HFFc6 (cell line): ENCODE data around the gene ALDH3B2. TPM values are rescaled to one million over a fixed set of nuclear protein-coding genes. Genes with fewer than 3 reads are reported as not detected.
A peak's percentile ranks its signal among the peaks of the same experiment; 100 is the strongest.
"Not testable (repeated sequence)": the region's sequence is repeated elsewhere in the genome, so short reads cannot be mapped to it uniquely, and the experiment has no call there.

Experiments
- DNase-seq: peaks from one replicate; pipeline ENCODE4 v3.0.0-alpha.2; 2018
- H3K27ac Mint-ChIP-seq: 2 replicates; pipeline ENCODE4 v1.8.0; 2020; ENCODE audit warnings: mild to moderate bottlenecking, mixed read lengths
- H3K27me3 Mint-ChIP-seq: 2 replicates; pipeline ENCODE4 v1.8.0; 2021; ENCODE audit warnings: mild to moderate bottlenecking, moderate library complexity, mixed read lengths; ENCODE audit not compliant: insufficient read depth
- H3K36me3 Mint-ChIP-seq: 2 replicates; pipeline ENCODE4 v1.8.0; 2021; ENCODE audit warnings: low read depth, mixed read lengths
- H3K4me1 Mint-ChIP-seq: 2 replicates; pipeline ENCODE4 v1.8.0; 2020; ENCODE audit warnings: low read depth, mixed read lengths
- H3K4me3 Mint-ChIP-seq: 2 replicates; pipeline ENCODE4 v1.8.0; 2020; ENCODE audit warnings: mild to moderate bottlenecking, moderate library complexity, mixed read lengths
- H3K9me3 Mint-ChIP-seq: 2 replicates; pipeline ENCODE4 v1.8.0; 2020; ENCODE audit warnings: mild to moderate bottlenecking, mixed read lengths
- total RNA-seq, 6 experiments: library from RNA; stranded (reverse); fragmentation: NEBNext Ultra II Directional; extraction: Animal tissue kit (Norgen Biotek cat#: 25700); gene quantifications; 2 replicates in 1 of 6; 3 replicates in 5 of 6; pipeline ENCODE4 v1.2.3, GENCODE V29; 2021
- TF ChIP-seq, protein P1 (sequence below): fragments of 200-600 bp; sonication (generic); IDR thresholded peaks from 2 replicates; pipeline ENCODE4 v1.5.0; 2021; ENCODE audit warnings: antibody characterized with exemption, mild to moderate bottlenecking

The ALDH3B2 gene
- total RNA-seq, 6 experiments from 2014 or later, result not detected

DNA sequence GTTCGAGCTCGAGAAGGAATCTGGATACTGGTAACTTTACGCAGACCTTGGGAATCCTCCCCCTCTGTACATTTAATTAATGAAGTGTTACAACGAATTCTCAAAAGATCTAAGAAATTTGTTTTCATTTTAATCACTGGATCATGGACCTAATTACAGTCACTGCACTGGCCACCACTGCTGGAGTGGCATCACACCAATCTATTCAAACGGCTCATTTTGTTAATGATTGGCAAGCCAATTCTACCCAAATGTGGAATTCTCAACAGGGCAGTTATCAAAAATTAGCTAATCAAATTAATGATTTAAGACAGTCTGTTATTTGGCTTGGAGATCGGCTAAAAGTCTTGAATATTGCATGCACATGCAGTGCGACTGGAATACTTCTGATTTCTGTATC is 30.1 kb upstream of the ALDH3B2 start:
- no peak overlapping the region for H3K27ac Mint-ChIP-seq
- TF ChIP-seq, protein P1, sequence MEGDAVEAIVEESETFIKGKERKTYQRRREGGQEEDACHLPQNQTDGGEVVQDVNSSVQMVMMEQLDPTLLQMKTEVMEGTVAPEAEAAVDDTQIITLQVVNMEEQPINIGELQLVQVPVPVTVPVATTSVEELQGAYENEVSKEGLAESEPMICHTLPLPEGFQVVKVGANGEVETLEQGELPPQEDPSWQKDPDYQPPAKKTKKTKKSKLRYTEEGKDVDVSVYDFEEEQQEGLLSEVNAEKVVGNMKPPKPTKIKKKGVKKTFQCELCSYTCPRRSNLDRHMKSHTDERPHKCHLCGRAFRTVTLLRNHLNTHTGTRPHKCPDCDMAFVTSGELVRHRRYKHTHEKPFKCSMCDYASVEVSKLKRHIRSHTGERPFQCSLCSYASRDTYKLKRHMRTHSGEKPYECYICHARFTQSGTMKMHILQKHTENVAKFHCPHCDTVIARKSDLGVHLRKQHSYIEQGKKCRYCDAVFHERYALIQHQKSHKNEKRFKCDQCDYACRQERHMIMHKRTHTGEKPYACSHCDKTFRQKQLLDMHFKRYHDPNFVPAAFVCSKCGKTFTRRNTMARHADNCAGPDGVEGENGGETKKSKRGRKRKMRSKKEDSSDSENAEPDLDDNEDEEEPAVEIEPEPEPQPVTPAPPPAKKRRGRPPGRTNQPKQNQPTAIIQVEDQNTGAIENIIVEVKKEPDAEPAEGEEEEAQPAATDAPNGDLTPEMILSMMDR, result no peak
- H3K4me1 Mint-ChIP-seq, result peaks cover 39% of the 10 kb centered on the region
- DNase-seq, result no peak
- H3K27me3 Mint-ChIP-seq, result peaks cover 20% of the 10 kb centered on the region
- peaks cover 5% of the 10 kb centered on the region; the same call in 1 of the 2 replicates for H3K36me3 Mint-ChIP-seq
- peaks cover 8% of the 10 kb centered on the region for H3K9me3 Mint-ChIP-seq
- H3K4me3 Mint-ChIP-seq, result no peak overlapping the region

DNA sequence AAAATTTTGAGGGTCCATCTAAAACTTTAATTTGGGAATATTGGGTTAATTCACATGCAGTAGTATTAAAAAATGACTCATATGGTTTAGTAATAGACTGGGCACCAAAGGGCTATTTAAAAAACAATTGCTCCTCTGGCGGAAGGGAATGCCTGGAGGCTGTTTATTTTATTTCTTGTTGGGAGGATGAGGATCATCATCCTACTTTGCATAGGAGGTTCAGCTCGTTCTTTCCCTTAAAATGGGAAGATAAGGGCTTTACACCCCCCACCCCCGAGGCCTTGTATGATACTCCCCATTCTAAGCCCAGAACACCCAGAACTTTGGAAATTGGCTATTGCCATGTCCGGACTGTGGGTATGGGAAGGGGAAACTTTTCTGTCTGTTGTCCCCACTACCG is 29.3 kb upstream of the ALDH3B2 start:
- peaks cover 45% of the 10 kb centered on the region for H3K4me1 Mint-ChIP-seq
- H3K9me3 Mint-ChIP-seq, result peaks cover 15% of the 10 kb centered on the region
- not testable (repeated sequence) for H3K4me3 Mint-ChIP-seq, H3K27ac Mint-ChIP-seq
- peaks cover 28% of the 10 kb centered on the region for H3K27me3 Mint-ChIP-seq
- H3K36me3 Mint-ChIP-seq, result peaks cover 10% of the 10 kb centered on the region
- peak; percentile 18 for DNase-seq

DNA sequence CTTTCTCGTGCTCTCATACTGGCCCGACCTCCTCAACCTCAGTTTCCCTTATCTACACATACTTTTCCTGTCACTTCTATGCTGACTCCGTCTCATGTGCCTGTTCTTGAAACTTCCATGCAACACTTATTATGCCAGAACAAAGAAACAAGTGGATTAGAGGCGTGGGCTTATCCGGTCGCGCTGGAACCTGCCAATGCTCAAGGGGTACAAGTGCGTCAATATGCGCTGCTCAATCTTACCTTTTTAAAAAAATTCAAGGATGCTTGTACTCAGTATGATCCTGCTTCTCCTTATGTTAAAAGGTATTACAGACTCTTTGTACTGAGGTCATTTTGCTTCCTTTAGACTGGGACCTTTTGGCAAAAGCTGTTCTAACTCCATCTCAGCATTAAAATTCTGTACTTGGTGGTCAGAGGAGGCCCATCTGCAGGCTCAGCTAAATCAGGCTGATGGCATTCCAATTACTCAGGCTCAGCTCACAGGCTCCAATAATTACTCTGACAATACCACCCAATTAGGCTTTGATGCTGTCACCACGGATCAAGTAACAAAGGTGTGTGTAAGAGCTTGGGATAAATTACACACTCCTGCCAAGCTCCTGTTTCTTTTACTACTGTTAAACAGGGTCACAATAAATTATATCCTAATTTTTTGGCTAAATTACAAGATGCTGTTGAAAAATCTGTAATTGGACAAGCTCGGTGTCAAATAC is 26.3 kb upstream of the ALDH3B2 start:
- no peak overlapping the region for H3K4me3 Mint-ChIP-seq
- TF ChIP-seq, protein P1, result no peak
- peaks cover 15% of the 10 kb centered on the region for H3K9me3 Mint-ChIP-seq
- H3K27ac Mint-ChIP-seq, result no peak overlapping the region
- H3K4me1 Mint-ChIP-seq, result peaks cover 45% of the 10 kb centered on the region
- DNase-seq, result no peak
- H3K36me3 Mint-ChIP-seq, result peaks cover 10% of the 10 kb centered on the region
- H3K27me3 Mint-ChIP-seq, result peaks cover 42% of the 10 kb centered on the region

DNA sequence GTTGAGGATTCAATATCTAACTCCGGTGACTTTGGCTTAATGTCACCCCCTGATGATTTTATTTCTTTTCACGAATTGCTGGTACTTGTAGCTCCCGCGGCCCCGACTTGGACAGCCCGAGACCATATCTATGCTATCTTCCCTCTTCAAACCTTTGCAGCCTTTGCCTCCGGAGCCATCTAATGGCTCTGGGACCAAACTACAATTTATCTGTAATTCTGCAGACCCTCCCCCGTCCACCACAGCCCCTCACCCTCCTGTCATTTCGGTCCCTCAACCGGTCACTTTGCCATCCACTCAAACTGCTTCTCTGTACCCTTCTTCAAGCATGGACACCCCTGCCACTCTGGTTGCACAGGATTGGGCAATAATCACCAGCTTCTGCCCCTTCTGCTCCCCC is 25.7 kb upstream of the ALDH3B2 start:
- H3K27me3 Mint-ChIP-seq, result peaks cover 45% of the 10 kb centered on the region
- peaks cover 15% of the 10 kb centered on the region for H3K9me3 Mint-ChIP-seq
- peaks cover 10% of the 10 kb centered on the region for H3K36me3 Mint-ChIP-seq
- DNase-seq, result no peak
- no peak overlapping the region for H3K27ac Mint-ChIP-seq
- TF ChIP-seq, protein P1, result no peak
- H3K4me3 Mint-ChIP-seq, result no peak overlapping the region
- peaks cover 45% of the 10 kb centered on the region for H3K4me1 Mint-ChIP-seq

DNA sequence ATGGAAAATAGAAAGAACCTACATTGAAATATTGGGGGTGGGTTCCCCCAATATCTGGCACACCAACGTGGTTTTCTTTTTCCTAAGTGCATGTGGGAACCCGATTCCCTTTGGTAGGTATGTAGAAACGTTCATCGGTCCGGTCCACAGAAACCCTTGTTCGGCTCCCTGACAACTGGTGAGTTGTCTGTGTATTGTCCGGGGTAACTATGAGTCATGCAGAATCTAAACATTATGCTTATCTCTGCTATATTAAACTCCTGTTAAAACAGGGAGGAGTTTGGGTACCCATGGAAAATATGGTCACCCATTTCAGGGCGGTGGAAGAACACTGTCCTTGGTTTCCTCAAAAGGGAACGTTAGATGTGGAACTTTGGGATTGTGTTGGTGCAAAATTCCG is 25.1 kb upstream of the ALDH3B2 start:
- TF ChIP-seq, protein P1, result no peak
- Mint-ChIP-seq H3K4me3 (no peak overlapping the region), H3K27ac (peak overlapping the region; percentile 42; the same call in 1 of the 2 replicates), H3K4me1 (peaks cover 45% of the 10 kb centered on the region), H3K9me3 (peaks cover 15% of the 10 kb centered on the region), H3K36me3 (peaks cover 10% of the 10 kb centered on the region), H3K27me3 (peaks cover 45% of the 10 kb centered on the region)
- DNase-seq, result peak; percentile 1

DNA sequence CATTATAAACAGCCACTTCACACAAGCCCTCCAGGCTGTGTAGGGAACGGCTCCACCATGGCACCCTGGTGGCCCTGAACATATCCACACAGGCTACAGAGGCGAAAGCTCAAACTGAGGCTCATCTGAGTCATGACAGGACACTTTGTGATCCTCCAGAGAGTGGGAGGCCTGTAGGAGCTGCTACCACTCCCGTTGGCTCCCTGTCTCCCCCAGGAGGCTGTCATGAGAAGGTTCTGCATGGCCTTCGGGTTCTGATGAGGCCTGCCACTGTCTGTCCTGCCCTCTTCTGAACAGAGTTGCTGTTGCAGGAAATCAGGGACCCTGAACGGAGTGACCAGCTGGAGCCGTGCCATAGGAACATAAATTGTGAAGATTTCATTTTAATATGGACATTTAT is 23.8 kb upstream of the ALDH3B2 start:
- TF ChIP-seq, protein P1, result peak; percentile 36; the same call in 1 of the 2 replicates
- peaks cover 10% of the 10 kb centered on the region for H3K36me3 Mint-ChIP-seq

More for the DNA sequence above, 23.8 kb upstream of the ALDH3B2 start:
- H3K4me1 Mint-ChIP-seq, result peaks cover 34% of the 10 kb centered on the region
- H3K27ac Mint-ChIP-seq, result no peak overlapping the region
- H3K27me3 Mint-ChIP-seq, result peaks cover 38% of the 10 kb centered on the region
- H3K9me3 Mint-ChIP-seq, result peaks cover 15% of the 10 kb centered on the region
- DNase-seq, result peak; percentile 25
- no peak overlapping the region for H3K4me3 Mint-ChIP-seq
